ENCODE measurements around the gene PAX5. TPM values are rescaled to one million over a fixed set of nuclear protein-coding genes. Genes with fewer than 3 reads are reported as not detected.
A peak's percentile ranks its signal among the peaks of the same experiment; 100 is the strongest.

Gene PAX5
- total and polyA plus RNA-seq, 2 donors (not counting 1 experiment from before 2014, with no cell fraction given), result 196 to 275 TPM

DNA sequence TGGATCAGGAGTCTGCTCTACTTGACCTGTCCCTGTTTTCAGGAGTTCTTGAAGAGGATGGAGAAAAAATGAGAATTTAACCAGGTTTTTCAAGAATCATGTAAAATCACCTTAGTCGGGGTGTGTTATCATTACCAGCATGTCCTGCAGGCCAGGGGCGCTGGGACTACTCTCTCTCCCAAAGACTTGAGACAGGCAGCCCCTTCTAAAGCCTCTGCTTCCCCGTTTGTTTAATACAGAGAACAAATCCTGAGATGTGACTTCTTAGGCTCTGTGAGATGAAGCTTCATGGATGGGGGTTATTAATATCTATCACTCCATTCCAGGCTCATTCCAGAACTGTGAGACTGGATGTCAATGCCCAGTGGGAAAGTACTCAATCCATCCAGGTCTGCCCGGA lies 3.0 kb downstream of the PAX5 start:
- peak overlapping the region; percentile 98 to 100 for H3K27ac ChIP-seq (ENCODE audit: low read length in 2 of 2)
- H3K4me3 ChIP-seq (ENCODE audit: control extremely low read depth in 1 of 5, extremely low read depth in 1 of 5, insufficient read depth in 1 of 5, low read depth in 2 of 5, low read length in 4 of 5), result peak overlapping the region; percentile 68 to 95 (median 86)
- Mint-ChIP-seq H3K27me3 (no peaks in the 10 kb centered on the region), H3K27ac (peak overlapping the region; percentile 96), H3K4me3 (peak overlapping the region; percentile 89), H3K9me3 (ENCODE audit: insufficient read depth) (no peaks in the 10 kb centered on the region), H3K4me1 (peaks cover 69% of the 10 kb centered on the region)
- H3K9ac ChIP-seq (ENCODE audit: low read length), result peak overlapping the region; percentile 98
- H3K36me3 ChIP-seq (replicated peaks in 1 of 2; ENCODE audit: control extremely low read depth in 1 of 2, control insufficient read depth in 1 of 2, extremely low read depth in 1 of 2, insufficient read depth in 2 of 2, low read length in 1 of 2), result peaks cover 0 to 13% of the 10 kb centered on the region in 2 experiments
- 18% methylated on average over 2 of the region's 4 CpGs for WGBS (ENCODE audit: insufficient coverage)
- no peak overlapping the region for H2AFZ ChIP-seq (ENCODE audit: insufficient read depth, low read depth, low read length, poor library complexity, severe bottlenecking)
- H3K27me3 ChIP-seq (replicated peaks in 1 of 4; ENCODE audit: control extremely low read depth in 1 of 4, control insufficient read depth in 3 of 4, insufficient read depth in 4 of 4, low read length in 3 of 4), result no peaks in the 10 kb centered on the region
- ATAC-seq (ENCODE audit: low read depth) (no peak), DNase-seq (no peak)
- H3K79me2 ChIP-seq (ENCODE audit: control insufficient read depth, insufficient read depth, low read length), result peaks cover 99% of the 10 kb centered on the region
- H3K9me3 ChIP-seq (ENCODE audit: control extremely low read depth in 1 of 3, control insufficient read depth in 2 of 3, insufficient read depth in 1 of 3, low read length in 2 of 3), result no peaks in the 10 kb centered on the region
- peaks cover 60% of the 10 kb centered on the region for H4K20me1 ChIP-seq (ENCODE audit: control insufficient read depth, insufficient read depth, low read length, poor library complexity, severe bottlenecking)
- TF ChIP-seq, protein P1, sequence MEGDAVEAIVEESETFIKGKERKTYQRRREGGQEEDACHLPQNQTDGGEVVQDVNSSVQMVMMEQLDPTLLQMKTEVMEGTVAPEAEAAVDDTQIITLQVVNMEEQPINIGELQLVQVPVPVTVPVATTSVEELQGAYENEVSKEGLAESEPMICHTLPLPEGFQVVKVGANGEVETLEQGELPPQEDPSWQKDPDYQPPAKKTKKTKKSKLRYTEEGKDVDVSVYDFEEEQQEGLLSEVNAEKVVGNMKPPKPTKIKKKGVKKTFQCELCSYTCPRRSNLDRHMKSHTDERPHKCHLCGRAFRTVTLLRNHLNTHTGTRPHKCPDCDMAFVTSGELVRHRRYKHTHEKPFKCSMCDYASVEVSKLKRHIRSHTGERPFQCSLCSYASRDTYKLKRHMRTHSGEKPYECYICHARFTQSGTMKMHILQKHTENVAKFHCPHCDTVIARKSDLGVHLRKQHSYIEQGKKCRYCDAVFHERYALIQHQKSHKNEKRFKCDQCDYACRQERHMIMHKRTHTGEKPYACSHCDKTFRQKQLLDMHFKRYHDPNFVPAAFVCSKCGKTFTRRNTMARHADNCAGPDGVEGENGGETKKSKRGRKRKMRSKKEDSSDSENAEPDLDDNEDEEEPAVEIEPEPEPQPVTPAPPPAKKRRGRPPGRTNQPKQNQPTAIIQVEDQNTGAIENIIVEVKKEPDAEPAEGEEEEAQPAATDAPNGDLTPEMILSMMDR (IDR thresholded peaks at IDR 0.05), result no peak
- TF ChIP-seq EZH2 (IDR thresholded peaks at IDR 0.05; ENCODE audit: borderline replicate concordance, insufficient read depth, low read depth, low read length, poor library complexity, severe bottlenecking), result no peak
- peak overlapping the region; percentile 88 for H3K4me2 ChIP-seq (replicated peaks; ENCODE audit: low read depth, low read length, poor library complexity, severe bottlenecking)
- intact Hi-C loops (cut with micrococcal nuclease), result loop anchor here (1.0 kb wide), 1 partner anchor 158 kb away; no protein-coding TSS in a partner anchor
- CTCF ChIA-PET, result interaction anchor here (1.1 to 3.0 kb wide), 2 partner anchors 35 to 294 kb away, joined by 5 to 13 read pairs; no protein-coding TSS in a partner anchor
- peaks cover 45 to 70% of the 10 kb centered on the region in 2 donors for H3K4me1 ChIP-seq (ENCODE audit: control insufficient read depth in 2 of 2, insufficient read depth in 2 of 2, low read length in 2 of 2)
- POLR2A ChIA-PET, result interaction anchor here (0.6 kb wide), 1 partner anchor 99 kb away, joined by 4 read pairs; no protein-coding TSS in a partner anchor

DNA sequence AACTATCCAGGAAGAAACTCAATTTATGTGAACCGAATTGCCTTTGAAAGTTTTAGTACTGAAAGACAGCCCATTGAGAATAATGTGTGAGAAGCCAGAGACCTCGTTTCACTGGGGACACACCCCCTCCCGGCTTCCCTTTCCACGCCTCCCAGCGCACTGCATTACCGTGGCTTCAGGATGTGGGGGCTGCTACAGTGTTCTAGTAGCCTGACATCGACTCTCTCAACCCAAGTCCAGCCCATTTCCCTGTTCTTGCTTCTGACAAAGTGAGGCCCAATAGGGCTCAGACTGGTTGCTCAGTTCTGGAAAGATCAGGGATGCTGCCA lies 3.5 kb downstream of the PAX5 start:
- Histone ChIP-seq H3K4me2 (replicated peaks; ENCODE audit: low read depth, low read length, poor library complexity, severe bottlenecking) (peak overlapping the region; percentile 88), H3K27ac (ENCODE audit: low read length in 2 of 2) (peak overlapping the region; percentile 98 to 100), H3K4me1 (ENCODE audit: control insufficient read depth in 2 of 2, insufficient read depth in 2 of 2, low read length in 2 of 2) (peaks cover 45 to 69% of the 10 kb centered on the region in 2 donors), H3K27me3 (replicated peaks in 1 of 4; ENCODE audit: control extremely low read depth in 1 of 4, control insufficient read depth in 3 of 4, insufficient read depth in 4 of 4, low read length in 3 of 4) (no peaks in the 10 kb centered on the region), H4K20me1 (ENCODE audit: control insufficient read depth, insufficient read depth, low read length, poor library complexity, severe bottlenecking) (peaks cover 65% of the 10 kb centered on the region), H3K36me3 (replicated peaks in 1 of 2; ENCODE audit: control extremely low read depth in 1 of 2, control insufficient read depth in 1 of 2, extremely low read depth in 1 of 2, insufficient read depth in 2 of 2, low read length in 1 of 2) (peaks cover 0 to 13% of the 10 kb centered on the region in 2 experiments), H3K9ac (ENCODE audit: low read length) (peak overlapping the region; percentile 98), H3K79me2 (ENCODE audit: control insufficient read depth, insufficient read depth, low read length) (peaks cover 99% of the 10 kb centered on the region), H2AFZ (ENCODE audit: insufficient read depth, low read depth, low read length, poor library complexity, severe bottlenecking) (peak overlapping the region; percentile 25), H3K9me3 (ENCODE audit: control extremely low read depth in 1 of 3, control insufficient read depth in 2 of 3, insufficient read depth in 1 of 3, low read length in 2 of 3) (no peaks in the 10 kb centered on the region), H3K4me3 (ENCODE audit: control extremely low read depth in 1 of 5, extremely low read depth in 1 of 5, insufficient read depth in 1 of 5, low read depth in 2 of 5, low read length in 4 of 5) (peak overlapping the region; percentile 13 to 95 (median 86))
- no peak for ATAC-seq (ENCODE audit: low read depth)
- Mint-ChIP-seq H3K27me3 (no peaks in the 10 kb centered on the region), H3K4me1 (peaks cover 65% of the 10 kb centered on the region), H3K27ac (peak overlapping the region; percentile 96), H3K4me3 (peak overlapping the region; percentile 89), H3K9me3 (ENCODE audit: insufficient read depth) (no peaks in the 10 kb centered on the region)
- 0% methylated on average over 6 of the region's 7 CpGs for WGBS (ENCODE audit: insufficient coverage)
- POLR2A ChIA-PET, result interaction anchor here (0.6 to 1.5 kb wide), 4 partner anchors 20 to 145 kb away, joined by 3 to 7 read pairs (median 4); no protein-coding TSS in a partner anchor
- CTCF ChIA-PET, result interaction anchor here (1.0 to 3.0 kb wide), 7 partner anchors 9 to 295 kb away, joined by 3 to 13 read pairs (median 5); no protein-coding TSS in a partner anchor
- TF ChIP-seq, protein P1 (IDR thresholded peaks at IDR 0.05), result no peak
- TF ChIP-seq EZH2 (IDR thresholded peaks at IDR 0.05; ENCODE audit: borderline replicate concordance, insufficient read depth, low read depth, low read length, poor library complexity, severe bottlenecking), result no peak
- DNase-seq, result peak; percentile 69
- intact Hi-C loops (cut with micrococcal nuclease), result loop anchor here (1.0 kb wide), 1 partner anchor 34 kb away; no protein-coding TSS in a partner anchor

Data from B cell (primary cell).